ENCODE results near the gene SLC35B2.

DNA sequence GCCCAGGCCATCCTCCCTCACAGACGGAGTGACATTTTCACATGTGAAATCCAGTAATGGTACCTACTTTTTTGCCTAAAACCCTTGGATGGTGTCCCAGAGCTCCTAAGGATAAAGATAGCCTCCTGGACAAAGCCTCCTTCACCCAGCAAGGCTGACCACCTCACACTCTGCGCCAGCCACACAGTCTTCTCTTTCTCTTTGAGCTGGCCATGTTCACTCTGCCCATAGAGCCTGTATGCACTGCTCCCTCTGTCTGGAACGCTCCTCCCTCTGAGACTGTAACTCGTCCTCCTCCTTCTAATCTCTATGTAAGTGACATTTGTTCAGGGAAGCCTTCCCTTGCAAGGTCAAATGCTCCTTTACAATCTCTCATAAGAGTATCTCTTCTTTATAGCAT lies 27.5 kb upstream of the SLC35B2 start:
- TF ChIP-seq, protein P1, sequence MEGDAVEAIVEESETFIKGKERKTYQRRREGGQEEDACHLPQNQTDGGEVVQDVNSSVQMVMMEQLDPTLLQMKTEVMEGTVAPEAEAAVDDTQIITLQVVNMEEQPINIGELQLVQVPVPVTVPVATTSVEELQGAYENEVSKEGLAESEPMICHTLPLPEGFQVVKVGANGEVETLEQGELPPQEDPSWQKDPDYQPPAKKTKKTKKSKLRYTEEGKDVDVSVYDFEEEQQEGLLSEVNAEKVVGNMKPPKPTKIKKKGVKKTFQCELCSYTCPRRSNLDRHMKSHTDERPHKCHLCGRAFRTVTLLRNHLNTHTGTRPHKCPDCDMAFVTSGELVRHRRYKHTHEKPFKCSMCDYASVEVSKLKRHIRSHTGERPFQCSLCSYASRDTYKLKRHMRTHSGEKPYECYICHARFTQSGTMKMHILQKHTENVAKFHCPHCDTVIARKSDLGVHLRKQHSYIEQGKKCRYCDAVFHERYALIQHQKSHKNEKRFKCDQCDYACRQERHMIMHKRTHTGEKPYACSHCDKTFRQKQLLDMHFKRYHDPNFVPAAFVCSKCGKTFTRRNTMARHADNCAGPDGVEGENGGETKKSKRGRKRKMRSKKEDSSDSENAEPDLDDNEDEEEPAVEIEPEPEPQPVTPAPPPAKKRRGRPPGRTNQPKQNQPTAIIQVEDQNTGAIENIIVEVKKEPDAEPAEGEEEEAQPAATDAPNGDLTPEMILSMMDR (conservative IDR thresholded peaks at IDR 0.05; ENCODE audit: low read depth, low read length) = no peak
- no peak for TF ChIP-seq EZH2phosphoT487 (IDR thresholded peaks at IDR 0.05; ENCODE audit: borderline replicate concordance, low read length)
